Stimulated activated CD8-positive, alpha-beta memory T cell treated with anti-CD3 and anti-CD28 coated beads, Interleukin-7, amount 100 ng/mL, for 24 hours (primary cell): ENCODE data around the gene ANGPTL2.
"Not testable (repeated sequence)": the region's sequence is repeated elsewhere in the genome, so short reads cannot be mapped to it uniquely, and the experiment has no call there.

ENCODE experiments used
- DNase-seq: peaks from one replicate; pipeline ENCODE4 v3.0.0-alpha.2; 2020; ENCODE audit warnings: low read depth

ANGPTL2 gene, protein sequence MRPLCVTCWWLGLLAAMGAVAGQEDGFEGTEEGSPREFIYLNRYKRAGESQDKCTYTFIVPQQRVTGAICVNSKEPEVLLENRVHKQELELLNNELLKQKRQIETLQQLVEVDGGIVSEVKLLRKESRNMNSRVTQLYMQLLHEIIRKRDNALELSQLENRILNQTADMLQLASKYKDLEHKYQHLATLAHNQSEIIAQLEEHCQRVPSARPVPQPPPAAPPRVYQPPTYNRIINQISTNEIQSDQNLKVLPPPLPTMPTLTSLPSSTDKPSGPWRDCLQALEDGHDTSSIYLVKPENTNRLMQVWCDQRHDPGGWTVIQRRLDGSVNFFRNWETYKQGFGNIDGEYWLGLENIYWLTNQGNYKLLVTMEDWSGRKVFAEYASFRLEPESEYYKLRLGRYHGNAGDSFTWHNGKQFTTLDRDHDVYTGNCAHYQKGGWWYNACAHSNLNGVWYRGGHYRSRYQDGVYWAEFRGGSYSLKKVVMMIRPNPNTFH

GRCh38 chr9:127122176-127123063, at the start of gene ANGPTL2:
TSS of gene ANGPTL2 (minus strand) at chr9:127122635. CDS start at chr9:127108731, 13,904 bp downstream.
- no peak for DNase-seq

DNA sequence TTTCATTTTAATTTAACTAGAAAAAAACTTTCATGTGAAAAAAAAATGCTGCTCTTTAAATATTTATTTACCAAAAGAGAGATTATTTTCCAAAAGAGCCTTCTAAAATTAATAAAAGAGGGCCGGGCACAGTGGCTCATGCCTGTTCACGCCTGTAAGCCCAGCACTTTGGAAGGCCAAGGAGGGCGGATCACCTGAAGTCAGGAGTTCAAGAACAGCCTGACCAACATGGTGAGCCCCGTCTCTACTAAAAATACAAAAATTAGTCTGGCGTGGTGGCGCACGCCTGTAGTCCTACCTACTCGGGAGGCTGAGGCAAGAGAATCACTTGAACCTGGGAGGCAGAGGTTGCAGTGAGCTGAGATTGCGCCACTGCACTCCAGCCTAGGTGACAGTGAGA, 48.9 kb upstream of the ANGPTL2 start:
- DNase-seq, result not testable (repeated sequence)

DNA sequence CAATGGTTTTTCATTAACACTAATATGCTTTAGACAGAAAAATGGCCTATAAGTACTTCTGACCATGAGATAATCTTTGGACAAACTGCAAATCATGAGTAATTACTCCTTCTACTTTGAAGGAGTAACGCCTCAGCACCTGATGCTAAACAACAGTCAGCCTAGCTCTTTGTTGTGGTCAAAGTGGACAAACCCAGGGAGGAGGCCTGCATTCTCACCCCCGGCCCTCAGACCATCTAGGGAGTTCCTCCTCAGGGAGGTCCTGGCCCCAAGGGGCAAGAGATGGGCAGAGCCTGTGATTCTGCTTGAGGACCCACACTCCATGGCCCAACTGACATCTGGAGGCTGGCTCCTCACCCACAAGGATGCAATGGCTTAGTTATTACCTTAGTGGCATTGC, 48.2 kb upstream of the ANGPTL2 start:
- no peak for DNase-seq

DNA sequence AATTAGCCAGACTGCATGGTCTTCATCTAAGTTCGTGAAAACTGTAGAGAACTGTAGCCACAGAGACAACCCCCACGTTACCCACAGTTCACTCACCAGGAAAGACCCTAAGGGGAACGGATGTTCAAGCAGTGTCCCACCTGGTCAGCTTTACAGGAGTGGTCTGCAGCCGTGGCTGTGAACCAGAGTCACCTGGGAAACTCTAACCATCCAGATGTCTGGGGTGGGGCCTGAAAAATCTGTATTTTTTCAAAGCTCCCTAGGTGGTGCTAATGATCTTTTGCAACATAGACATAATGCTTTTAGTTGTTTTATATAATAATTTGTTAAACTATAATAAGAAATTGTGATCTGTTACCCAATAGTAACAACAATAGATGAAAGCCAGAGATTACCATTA, 47.7 kb upstream of the ANGPTL2 start:
- DNase-seq, result no peak

DNA sequence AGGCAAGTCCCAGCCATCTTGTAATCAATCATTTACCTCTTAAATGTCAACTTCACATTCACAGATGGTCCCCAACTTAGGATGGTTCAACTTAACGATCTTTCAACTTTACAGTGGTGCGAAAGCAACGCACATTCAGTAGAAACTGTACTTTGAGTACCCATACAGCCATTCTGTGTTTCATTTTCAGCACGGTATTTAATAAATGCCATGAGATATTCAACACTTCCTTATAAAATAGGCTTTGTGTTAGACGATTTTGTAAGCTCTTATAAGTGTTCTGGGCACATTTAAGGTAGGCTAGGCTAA, 47.1 kb upstream of the ANGPTL2 start:
- no peak for DNase-seq

DNA sequence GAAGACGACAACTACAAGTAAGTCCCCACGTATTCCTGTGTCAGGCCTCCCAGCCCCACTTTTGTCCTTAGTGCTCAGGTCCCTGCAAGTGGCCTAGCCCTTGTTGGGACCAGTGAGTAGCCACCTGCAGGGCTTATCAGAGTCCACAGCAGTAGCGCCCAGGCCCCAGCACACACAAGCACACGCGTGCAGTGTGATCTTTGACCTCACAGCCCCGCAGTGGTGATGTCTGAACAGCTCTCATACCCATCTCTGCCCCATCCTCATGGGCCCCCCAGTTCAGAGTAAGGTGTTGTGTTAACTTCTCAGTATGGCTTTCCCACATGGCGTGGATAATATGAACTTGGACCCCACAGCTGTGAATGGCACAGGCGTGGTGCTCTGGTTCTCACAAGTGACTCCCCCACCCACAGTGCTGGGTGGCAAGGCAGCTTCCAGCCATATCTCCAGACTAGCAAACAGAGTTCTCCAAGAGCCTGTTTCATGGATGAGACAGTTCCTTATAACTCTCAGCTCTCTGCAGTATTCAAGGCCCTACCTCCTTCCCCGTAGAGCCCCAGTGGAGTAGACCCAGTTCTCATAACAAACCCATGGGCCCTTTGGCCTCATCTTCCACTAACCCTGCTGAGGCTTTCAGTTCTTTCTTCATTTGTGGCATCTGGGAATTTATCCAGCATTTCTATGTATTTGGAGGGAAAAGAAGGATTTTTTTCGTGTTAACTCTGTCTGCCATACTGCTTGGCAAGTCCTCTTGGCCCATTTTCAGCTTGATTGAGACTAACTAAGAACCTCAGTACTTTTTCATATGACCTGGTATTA, 46.5 kb upstream of the ANGPTL2 start:
- no peak for DNase-seq

- no peak for DNase-seq
Observed at GRCh38 chr9:127167560-127168326, 45.3 kb upstream of the ANGPTL2 start.

DNA sequence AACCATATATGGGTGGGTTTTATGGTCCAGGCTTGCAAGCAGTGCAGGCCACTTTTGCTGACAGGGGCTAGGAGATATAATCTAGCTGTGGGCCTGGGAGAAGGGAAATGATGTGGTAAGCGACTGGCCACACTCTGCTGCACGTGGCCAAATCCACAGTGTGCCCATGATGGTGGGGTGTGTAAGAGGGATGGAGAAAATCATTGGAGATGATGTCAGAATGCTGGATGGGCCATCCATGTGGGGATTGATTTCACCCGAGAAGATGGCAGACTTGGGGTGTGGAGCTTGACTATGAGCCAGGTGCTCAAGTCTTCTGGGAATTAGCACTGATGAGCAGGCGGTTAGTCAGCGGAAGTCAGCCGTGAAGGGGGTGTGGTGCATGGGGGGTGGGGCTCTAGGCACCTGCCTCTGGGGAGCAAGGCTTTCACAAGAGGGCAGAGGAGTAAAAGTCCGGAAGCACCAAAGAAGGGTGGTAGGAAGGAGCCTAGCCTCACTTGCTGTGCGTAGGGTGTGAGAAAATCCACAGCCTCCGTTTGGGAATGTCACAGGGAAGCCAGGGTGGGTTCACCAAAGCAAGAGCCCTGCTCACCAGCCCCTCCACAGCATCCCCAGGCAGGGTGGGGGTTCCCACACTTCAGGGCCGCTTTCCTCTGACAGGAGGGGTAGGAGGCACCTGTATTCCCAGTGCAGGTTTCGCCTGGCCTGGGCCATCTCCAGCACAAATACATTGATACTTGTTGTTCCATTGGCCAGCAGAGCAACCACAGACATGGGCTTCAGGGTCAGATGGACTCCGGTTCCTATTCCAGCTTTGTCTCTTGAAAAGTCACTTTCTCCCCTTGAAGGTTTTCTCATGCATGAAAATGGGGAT, 44.5 kb upstream of the ANGPTL2 start:
- no peak for DNase-seq

DNA sequence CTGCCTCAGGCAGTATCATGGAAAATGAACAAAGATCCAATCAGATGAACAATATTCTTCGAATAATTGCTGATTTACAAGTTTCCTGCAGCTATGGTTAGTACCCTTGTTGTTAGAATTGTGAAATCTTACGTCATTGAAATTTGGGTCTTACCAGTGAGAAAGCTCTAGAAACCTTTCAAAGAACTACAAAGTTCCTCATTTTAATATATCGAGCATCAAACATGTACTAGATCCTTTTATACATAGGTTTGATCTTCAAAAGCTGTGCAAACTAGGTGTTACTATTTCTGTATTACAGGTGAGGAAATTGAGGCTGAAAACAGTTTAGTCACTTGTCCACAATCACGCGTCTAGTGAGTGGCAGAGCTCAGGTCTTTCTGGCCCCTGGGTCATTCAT, 43.7 kb upstream of the ANGPTL2 start:
- no peak for DNase-seq

- no peak for DNase-seq
Observed at GRCh38 chr9:127165116-127165515, 42.7 kb upstream of the ANGPTL2 start.

- DNase-seq, result no peak
Observed at GRCh38 chr9:127163409-127163808, 41.0 kb upstream of the ANGPTL2 start.

- DNase-seq, result no peak
Observed at GRCh38 chr9:127162864-127163365, 40.5 kb upstream of the ANGPTL2 start.

GRCh38 chr9:127162046-127162863, 39.8 kb upstream of the ANGPTL2 start:
- no peak for DNase-seq

- DNase-seq, result no peak
Observed at GRCh38 chr9:127161081-127161624, 38.7 kb upstream of the ANGPTL2 start.

DNA sequence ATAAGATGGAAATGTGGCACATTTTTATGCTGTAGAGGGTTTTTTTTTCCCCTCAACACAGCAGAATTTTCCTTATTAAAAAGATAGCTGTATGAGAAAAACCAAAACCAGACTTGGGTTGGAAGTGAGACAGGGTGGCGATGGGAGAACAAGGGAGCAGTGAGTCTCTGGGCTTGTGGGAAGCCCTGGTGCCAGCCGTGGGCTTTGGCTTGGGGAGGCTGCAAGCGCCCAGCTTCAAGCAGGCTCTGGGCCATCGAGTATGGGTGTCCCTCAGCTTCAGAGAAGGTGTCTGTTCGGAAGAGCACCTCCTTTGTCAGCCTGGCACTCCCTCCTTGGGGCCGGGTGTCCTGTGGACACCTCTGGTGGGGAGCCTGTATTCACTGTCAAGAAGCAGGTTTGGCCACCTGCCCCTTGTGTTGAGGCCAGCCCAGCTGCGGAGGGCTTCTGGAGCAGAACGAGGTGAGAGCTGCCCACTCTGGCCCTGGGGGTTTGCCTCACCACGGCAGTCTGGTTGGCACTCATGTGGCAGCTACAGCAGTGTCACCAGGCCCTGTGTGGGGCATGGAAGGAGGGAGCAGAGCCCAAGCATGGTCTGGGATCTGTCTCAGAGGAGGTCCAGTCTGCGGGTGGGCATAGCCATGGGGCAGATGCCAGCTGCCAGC, 37.6 kb upstream of the ANGPTL2 start:
- DNase-seq, result no peak

GRCh38 chr9:127159325-127159801, 36.9 kb upstream of the ANGPTL2 start:
- DNase-seq, result no peak

- no peak for DNase-seq
Observed at GRCh38 chr9:127158786-127159324, 36.4 kb upstream of the ANGPTL2 start.
